Activated CD8-positive, alpha-beta memory T cell treated with anti-CD3 and anti-CD28 coated beads, Interleukin-2, amount 50 U/mL, for 48 hours (primary cell): ENCODE data around the gene GBA3.

Experiments
- DNase-seq: peaks from one replicate; pipeline ENCODE4 v3.0.0-alpha.2; 2020

Gene GBA3

GRCh38 chr4:22692736-22693135 is at the start of gene GBA3:
Gene GBA3 (plus strand): TSS chr4:22692937.
- DNase-seq: no peak

DNA sequence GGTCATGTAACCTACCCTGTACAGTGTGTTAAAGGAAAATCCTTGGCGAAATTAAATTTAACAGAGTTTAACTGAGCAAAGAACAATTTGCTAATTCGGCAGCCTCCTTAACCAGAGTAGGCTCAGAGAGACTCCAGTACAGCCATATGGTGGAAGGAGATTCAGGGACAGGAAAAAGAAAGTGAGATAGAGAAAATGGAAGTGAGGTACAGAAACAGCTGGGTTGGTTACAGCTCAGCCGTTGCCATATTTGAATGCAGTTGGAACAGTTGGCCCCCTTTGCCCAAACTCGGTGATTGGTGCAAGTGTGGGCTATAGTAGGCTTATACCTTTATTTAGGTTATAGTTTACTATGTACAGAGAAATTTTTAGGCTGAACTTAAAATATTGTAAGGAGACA is 48.8 kb upstream of the GBA3 start:
- DNase-seq: no peak

- no peak for DNase-seq
These were observed 47.1 kb upstream of the GBA3 start for GRCh38 chr4:22645481-22646182.

GRCh38 chr4:22648996-22649395 is 43.7 kb upstream of the GBA3 start:
- no peak for DNase-seq

DNA sequence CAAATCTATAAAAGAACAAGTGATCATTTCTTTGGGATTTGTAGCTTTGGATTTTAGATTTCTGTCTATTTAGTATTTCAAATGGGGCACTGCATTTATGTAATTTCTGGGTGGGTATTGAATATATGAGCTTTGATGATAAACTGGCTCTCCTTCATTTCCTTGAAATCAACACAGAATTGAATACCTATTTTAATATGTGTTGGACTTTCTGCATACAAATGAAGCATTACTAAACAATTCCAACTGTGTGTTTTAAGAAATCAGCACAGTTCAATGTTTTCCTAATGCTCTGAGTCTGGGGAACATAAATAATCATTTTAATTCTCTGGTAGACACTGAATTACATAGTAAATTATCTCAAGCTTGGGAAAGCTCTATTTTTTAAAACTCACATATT is 42.0 kb upstream of the GBA3 start:
- no peak for DNase-seq

- no peak for DNase-seq
These were observed 39.0 kb upstream of the GBA3 start for GRCh38 chr4:22653752-22654151.

DNA sequence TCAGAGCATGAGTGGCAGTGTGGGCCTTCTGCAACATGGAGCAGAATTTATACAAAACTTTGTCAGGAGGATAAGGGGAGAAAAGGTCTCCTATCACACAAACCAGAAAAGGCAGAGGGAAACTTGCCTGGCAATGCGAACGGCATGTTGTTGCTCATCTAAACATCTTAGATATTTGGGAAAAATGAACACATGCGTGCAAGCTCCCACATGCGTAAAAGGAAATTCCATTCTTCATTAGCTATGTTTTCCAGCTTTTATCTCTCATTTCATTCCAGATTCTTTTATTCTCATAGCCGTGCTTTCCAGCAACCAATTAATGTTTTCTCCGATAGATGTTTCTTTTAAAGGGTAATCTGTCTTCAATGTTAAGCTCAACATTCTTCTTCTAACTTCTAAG is 31.3 kb upstream of the GBA3 start:
- no peak for DNase-seq

DNA sequence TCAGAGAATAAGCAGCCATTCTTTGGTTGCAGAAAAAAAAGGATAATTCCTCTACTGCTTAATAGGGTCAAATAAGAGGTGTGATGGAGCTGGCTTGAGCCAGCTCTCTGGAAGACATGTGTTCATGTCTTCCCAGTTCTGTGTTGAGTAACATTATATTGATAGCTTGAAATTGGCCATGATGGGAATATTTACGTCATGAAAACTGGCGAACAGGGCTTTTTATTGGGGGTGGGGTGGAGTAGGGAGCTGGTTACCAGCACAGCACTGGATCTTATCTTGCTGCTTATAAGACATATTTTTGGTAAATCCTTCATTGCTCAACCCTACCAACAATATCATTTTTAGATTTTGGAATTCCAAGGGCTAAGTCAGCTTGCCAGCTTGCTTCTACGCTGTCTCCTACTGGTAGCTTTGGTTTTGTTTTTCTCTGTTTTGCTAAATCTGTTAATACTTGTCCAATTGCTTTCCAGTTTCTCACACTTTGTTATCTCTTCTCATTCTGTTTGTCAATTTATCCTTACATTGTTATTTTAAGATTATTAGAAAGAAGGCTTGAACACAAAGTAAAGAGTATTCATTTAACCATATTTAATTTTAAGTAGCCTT is 25.3 kb upstream of the GBA3 start:
- DNase-seq: no peak

- no peak for DNase-seq
These were observed 24.4 kb upstream of the GBA3 start for GRCh38 chr4:22668301-22668700.

DNA sequence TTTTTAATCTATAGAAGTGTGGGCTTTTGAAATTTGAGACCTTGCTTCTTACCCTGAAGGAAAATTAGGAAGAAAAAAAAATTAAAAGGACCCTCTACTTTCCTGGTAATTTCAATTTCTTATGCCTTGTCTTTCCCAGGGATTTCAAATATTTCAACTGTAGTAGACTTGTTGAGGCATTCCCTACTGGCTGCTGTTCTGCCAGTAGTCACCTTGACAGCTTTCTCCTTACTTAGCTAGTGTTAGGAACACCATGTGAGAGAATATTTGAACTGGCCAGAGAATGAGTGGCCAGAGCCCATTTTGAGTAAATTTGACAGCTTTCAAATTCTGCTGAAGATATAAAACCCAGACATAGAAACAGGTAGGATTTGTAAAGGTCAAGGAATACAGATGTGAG is 24.0 kb upstream of the GBA3 start:
- DNase-seq: no peak

DNA sequence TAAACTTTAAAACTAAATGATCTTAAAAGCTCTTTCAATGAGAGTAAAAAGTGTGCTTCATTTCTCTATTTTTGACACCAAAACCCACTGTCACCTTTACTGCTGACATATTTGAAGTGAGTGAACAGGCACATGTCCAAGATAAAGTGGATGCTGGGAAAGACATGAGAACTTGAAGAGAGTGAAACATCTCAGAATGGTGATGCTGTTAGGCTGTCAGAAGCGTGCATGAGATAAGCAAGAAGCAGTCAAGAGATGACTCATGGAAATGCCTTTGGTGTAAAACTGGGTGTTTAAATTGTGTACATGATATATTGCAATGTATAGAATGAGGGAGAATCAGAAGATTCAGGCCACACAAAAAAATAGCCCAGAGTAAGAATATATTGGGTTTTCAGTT is 21.8 kb upstream of the GBA3 start:
- no peak for DNase-seq

- no peak for DNase-seq
These were observed 20.2 kb upstream of the GBA3 start for GRCh38 chr4:22672519-22672918.

GRCh38 chr4:22672944-22673343 is 19.8 kb upstream of the GBA3 start:
- no peak for DNase-seq

DNA sequence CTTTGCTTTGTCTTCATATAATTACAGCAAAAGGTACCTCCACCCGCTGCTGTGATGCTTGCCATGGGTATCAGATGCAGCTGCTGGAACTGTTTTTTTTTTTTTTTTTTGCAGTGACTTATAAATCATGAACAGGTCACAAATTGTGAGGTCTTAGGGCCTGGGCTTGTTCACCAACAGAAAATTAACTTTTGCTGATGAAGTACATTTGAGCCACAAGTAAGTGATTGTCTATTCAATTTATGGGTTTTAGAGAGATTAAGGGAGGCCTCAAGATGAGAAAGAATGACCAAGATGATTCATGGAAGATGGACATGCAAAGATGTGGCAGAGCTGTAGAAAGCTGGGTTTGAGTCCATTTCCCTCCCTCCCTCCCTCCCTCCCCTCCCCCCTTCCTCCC is 18.0 kb upstream of the GBA3 start:
- DNase-seq: no peak

DNA sequence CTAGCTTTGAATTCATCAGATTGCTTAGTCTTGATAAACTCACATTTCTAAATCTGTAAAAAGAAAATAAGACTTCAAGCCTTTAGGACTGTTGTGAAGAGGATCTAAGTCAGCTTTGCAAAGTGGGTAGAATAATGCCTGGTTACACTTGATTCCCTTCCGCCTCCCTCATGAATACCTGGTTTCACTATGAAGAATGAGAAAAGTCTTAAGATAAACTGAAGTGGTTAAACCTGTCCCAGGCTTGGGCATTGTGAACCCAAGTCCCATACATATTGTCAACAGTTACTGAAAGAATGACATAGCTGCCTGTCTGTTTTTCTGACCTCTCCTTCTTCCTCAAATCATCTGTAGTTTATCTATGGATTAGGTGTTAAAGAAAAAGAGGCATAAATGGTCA is 16.7 kb upstream of the GBA3 start:
- DNase-seq: no peak

GRCh38 chr4:22677780-22678179 is 15.0 kb upstream of the GBA3 start:
- DNase-seq: no peak

DNA sequence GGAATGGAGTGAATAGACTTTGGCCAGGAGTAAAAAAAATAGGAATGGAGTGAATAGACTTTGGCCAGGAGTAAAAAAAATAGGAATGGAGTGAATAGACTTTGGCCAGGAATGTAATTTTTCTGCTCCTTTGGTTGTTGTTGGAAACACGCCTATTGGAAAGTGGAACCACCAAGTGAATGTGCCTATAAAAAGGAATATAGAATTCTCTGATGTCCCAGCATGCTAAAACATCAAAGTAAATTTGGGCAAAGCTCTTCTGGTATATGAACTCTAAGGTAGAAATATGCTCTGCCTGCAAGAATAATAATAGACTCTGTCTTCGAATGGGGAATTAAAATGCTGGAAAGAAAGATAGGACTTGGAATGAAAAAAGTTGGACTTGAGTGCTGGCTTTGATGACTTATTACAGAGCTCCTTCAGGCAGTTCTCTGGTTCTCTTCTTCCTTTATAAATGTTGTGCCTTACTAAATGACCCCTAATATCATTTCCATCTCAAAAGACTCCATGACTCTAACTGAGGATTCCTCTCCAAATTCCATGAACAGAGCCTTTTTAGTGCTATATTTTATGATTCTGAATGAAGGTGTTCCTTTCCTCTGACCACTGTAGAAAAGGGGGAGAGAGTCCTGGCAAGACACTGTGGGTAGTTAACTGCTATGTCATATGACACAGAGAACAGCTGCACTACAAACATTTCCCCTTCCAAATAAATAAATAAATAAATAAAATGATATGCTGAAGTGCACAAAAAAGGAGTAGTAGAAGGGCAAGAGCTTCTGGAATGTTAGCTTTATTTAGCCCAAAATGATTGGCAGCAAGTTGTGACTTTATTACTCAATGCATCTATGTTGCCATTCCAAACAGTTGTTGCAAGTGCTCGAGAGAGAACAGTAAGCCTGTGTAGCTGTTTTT is 13.5 kb upstream of the GBA3 start:
- DNase-seq: no peak

DNA sequence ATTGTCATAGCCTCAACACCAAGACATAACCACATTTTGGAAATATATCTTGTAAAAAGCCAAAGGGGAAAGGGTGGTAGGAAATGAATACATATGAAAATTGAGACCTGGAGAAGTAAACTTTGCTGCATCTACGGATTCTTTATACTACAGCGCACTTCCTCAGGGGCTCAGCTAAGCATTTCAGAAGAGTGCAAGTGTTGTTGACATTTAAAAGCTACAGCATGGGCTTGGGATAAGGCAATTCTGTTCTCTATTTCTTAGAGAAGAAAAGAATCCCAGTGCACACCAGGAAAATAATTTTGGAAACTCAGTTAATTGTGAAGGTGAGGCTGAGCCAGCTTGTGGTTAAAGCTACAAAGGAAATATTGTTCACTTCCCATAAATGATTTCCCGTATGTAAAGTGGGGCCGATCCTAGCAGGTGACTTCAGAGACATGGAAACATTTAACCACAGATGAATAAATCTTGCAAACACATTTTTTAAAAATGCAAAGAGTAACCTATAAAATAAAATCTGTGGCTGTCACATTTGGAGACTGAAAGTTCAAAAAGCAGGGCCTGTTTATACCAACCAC is 12.6 kb upstream of the GBA3 start:
- no peak for DNase-seq

- DNase-seq: no peak
These were observed 9.0 kb upstream of the GBA3 start for GRCh38 chr4:22683726-22684125.

- DNase-seq: no peak
These were observed 6.6 kb upstream of the GBA3 start for GRCh38 chr4:22686141-22686540.

- DNase-seq: no peak
These were observed 4.5 kb upstream of the GBA3 start for GRCh38 chr4:22688236-22688635.

- DNase-seq: no peak
These were observed 3.3 kb upstream of the GBA3 start for GRCh38 chr4:22689428-22689827.

GRCh38 chr4:22695029-22695428 is 2.3 kb downstream of the GBA3 start:
- no peak for DNase-seq

GRCh38 chr4:22695917-22696316 is 3.2 kb downstream of the GBA3 start:
- DNase-seq: no peak
